ENCODE data around the gene DLGAP1.
"Not testable (repeated sequence)": the region's sequence is repeated elsewhere in the genome, so short reads cannot be mapped to it uniquely, and the experiment has no call there.

The DLGAP1 gene

GRCh38 chr18:3624546-3624934 is 830.6 kb downstream of the DLGAP1 start:
- DNase-seq (ENCODE audit: low read depth), result no peak

GRCh38 chr18:3623769-3624545 is 831.1 kb downstream of the DLGAP1 start:
- peak; percentile 97 for DNase-seq (ENCODE audit: low read depth)

GRCh38 chr18:3620146-3621119 is 834.7 kb downstream of the DLGAP1 start:
- no peak for DNase-seq (ENCODE audit: low read depth)

- no peak for DNase-seq (ENCODE audit: low read depth)
Measured at GRCh38 chr18:3619746-3620145, 835.4 kb downstream of the DLGAP1 start.

- no peak for DNase-seq (ENCODE audit: low read depth)
Measured at GRCh38 chr18:3619222-3619621, 835.9 kb downstream of the DLGAP1 start.

GRCh38 chr18:3616744-3617143 is 838.4 kb downstream of the DLGAP1 start:
- DNase-seq (ENCODE audit: low read depth), result no peak

GRCh38 chr18:3616142-3616541 is 839.0 kb downstream of the DLGAP1 start:
- DNase-seq (ENCODE audit: low read depth), result no peak

GRCh38 chr18:3615374-3615985 is 839.6 kb downstream of the DLGAP1 start:
- DNase-seq (ENCODE audit: low read depth), result no peak

GRCh38 chr18:3612315-3612714 is 842.8 kb downstream of the DLGAP1 start:
- DNase-seq (ENCODE audit: low read depth), result no peak

- DNase-seq (ENCODE audit: low read depth), result no peak
Measured at GRCh38 chr18:3611313-3612090, 843.6 kb downstream of the DLGAP1 start.

- no peak for DNase-seq (ENCODE audit: low read depth)
Measured at GRCh38 chr18:3610813-3611212, 844.3 kb downstream of the DLGAP1 start.

- DNase-seq (ENCODE audit: low read depth), result no peak
Measured at GRCh38 chr18:3610188-3610708, 844.9 kb downstream of the DLGAP1 start.

GRCh38 chr18:3608488-3608887 is 846.6 kb downstream of the DLGAP1 start:
- DNase-seq (ENCODE audit: low read depth), result no peak

- DNase-seq (ENCODE audit: low read depth), result not testable (repeated sequence)
Measured at GRCh38 chr18:3608099-3608453, 847.0 kb downstream of the DLGAP1 start.

GRCh38 chr18:3607309-3608098 is 847.6 kb downstream of the DLGAP1 start:
- no peak for DNase-seq (ENCODE audit: low read depth)

- not testable (repeated sequence) for DNase-seq (ENCODE audit: low read depth)
Measured at GRCh38 chr18:3606863-3607262, 848.2 kb downstream of the DLGAP1 start.

GRCh38 chr18:3605954-3606443 is 849.1 kb downstream of the DLGAP1 start:
- peak; percentile 54 for DNase-seq (ENCODE audit: low read depth)

- no peak for DNase-seq (ENCODE audit: low read depth)
Measured at GRCh38 chr18:3605486-3605952, 849.6 kb downstream of the DLGAP1 start.

- DNase-seq (ENCODE audit: low read depth), result peak; percentile 95
Measured at GRCh38 chr18:3604498-3605408, 850.4 kb downstream of the DLGAP1 start.

- DNase-seq (ENCODE audit: low read depth), result no peak
Measured at GRCh38 chr18:3604235-3604497, 850.9 kb downstream of the DLGAP1 start.

Measured in iris pigment epithelial cell (primary cell).